SU-DHL-6 (cell line): ENCODE measurements around the gene NCOA1.

Experiments
- EZH2phosphoT487 ChIP-seq: fragments of 200-600 bp; sonication (generic), shearing (Covaris generic); conservative IDR thresholded peaks from 2 replicates; pipeline ENCODE4 v1.6.1; 2018; ENCODE audit warnings: mild to moderate bottlenecking, antibody characterized with exemption, low read length, moderate library complexity, mixed read lengths
- TF ChIP-seq, protein P1 (sequence below): fragments of 200-600 bp; sonication (generic); IDR thresholded peaks from one replicate; pipeline ENCODE4 v1.5.1; 2017; ENCODE audit warnings: antibody characterized with exemption, mild to moderate bottlenecking, low read length, moderate library complexity; ENCODE audit not compliant: insufficient read depth, poor library complexity, severe bottlenecking

- TF ChIP-seq, protein P1, sequence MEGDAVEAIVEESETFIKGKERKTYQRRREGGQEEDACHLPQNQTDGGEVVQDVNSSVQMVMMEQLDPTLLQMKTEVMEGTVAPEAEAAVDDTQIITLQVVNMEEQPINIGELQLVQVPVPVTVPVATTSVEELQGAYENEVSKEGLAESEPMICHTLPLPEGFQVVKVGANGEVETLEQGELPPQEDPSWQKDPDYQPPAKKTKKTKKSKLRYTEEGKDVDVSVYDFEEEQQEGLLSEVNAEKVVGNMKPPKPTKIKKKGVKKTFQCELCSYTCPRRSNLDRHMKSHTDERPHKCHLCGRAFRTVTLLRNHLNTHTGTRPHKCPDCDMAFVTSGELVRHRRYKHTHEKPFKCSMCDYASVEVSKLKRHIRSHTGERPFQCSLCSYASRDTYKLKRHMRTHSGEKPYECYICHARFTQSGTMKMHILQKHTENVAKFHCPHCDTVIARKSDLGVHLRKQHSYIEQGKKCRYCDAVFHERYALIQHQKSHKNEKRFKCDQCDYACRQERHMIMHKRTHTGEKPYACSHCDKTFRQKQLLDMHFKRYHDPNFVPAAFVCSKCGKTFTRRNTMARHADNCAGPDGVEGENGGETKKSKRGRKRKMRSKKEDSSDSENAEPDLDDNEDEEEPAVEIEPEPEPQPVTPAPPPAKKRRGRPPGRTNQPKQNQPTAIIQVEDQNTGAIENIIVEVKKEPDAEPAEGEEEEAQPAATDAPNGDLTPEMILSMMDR, result no peak
- TF ChIP-seq EZH2phosphoT487, result no peak
These were observed 42.3 kb upstream of the NCOA1 start for GRCh38 chr2:24448797-24449196.
